Liver (tissue), 9 donors: Measurements from ENCODE around the gene AXDND1. TPM values are rescaled to one million over a fixed set of nuclear protein-coding genes. Genes with fewer than 3 reads are reported as not detected.

Source experiments
- DNase-seq: peaks from one replicate; pipeline ENCODE4 v3.0.0-alpha.2; 2017; ENCODE audit warnings: low spot score
- H3K27ac ChIP-seq, 2 donors: one replicate each; pipeline ENCODE4 v1.7.0; 2013; ENCODE audit warnings: inconsistent platforms in 2 of 2, low read length in 2 of 2, control low read depth in 1 of 2, low read depth in 1 of 2, mild to moderate bottlenecking in 1 of 2
- H3K27me3 ChIP-seq, 4 donors: one replicate each; pipeline versions ENCODE4 v1.6.1 to v1.7.0; 2013; ENCODE audit warnings: low read length in 3 of 4, inconsistent platforms in 1 of 4, mild to moderate bottlenecking in 1 of 4, moderate library complexity in 1 of 4; ENCODE audit not compliant: control insufficient read depth in 4 of 4, insufficient read depth in 4 of 4
- H3K36me3 ChIP-seq, 4 donors: one replicate each; pipeline versions ENCODE4 v1.6.1 to v1.7.0; 2013; ENCODE audit warnings: low read length in 3 of 4, mild to moderate bottlenecking in 3 of 4, low read depth in 1 of 4, moderate library complexity in 1 of 4; ENCODE audit not compliant: control insufficient read depth in 4 of 4, insufficient read depth in 3 of 4
- H3K4me1 ChIP-seq, 4 donors: one replicate each; pipeline versions ENCODE4 v1.6.1 to v1.7.0; 2013; ENCODE audit warnings: low read length in 3 of 4, mild to moderate bottlenecking in 3 of 4, moderate library complexity in 1 of 4; ENCODE audit not compliant: control insufficient read depth in 4 of 4, insufficient read depth in 4 of 4
- H3K4me3 ChIP-seq, 3 donors: one replicate each; pipeline versions ENCODE4 v1.6.1 to v1.7.0; 2013; ENCODE audit warnings: low read length in 3 of 3, control low read depth in 1 of 3, low read depth in 1 of 3, mild to moderate bottlenecking in 1 of 3
- H3K9ac ChIP-seq, 2 donors: one replicate each; pipeline ENCODE4 v1.7.0; 2013; ENCODE audit warnings: low read length in 2 of 2, mild to moderate bottlenecking in 2 of 2, moderate library complexity in 2 of 2, control low read depth in 1 of 2, low read depth in 1 of 2
- H3K9me3 ChIP-seq, 4 donors: one replicate each; pipeline versions ENCODE4 v1.6.1 to v1.7.0; 2013; ENCODE audit warnings: low read length in 3 of 4; ENCODE audit not compliant: control insufficient read depth in 4 of 4
- FOXA1 ChIP-seq: IDR thresholded peaks from 2 replicates; pipeline ENCODE4 v1.6.1; 2016; ENCODE audit warnings: antibody characterized with exemption
- FOXA2 ChIP-seq: IDR thresholded peaks from 2 replicates; pipeline ENCODE4 v1.6.1; 2016; ENCODE audit warnings: antibody characterized with exemption
- GABPA ChIP-seq, 2 donors: IDR thresholded peaks in 1 of 2; conservative IDR thresholded peaks in 1 of 2; 2 replicates each; pipeline ENCODE4 v1.6.1; 2016; ENCODE audit warnings: antibody characterized with exemption in 2 of 2, mild to moderate bottlenecking in 1 of 2, moderate library complexity in 1 of 2
- HNF4A ChIP-seq, 2 donors: conservative IDR thresholded peaks; 2 replicates each; pipeline ENCODE4 v1.6.1; 2016; ENCODE audit warnings: antibody characterized with exemption in 2 of 2, mild to moderate bottlenecking in 2 of 2
- HNF4G ChIP-seq: IDR thresholded peaks from 2 replicates; pipeline ENCODE4 v1.6.1; 2016; ENCODE audit warnings: antibody characterized with exemption
- JUND ChIP-seq, 2 donors: IDR thresholded peaks; 2 replicates each; pipeline ENCODE4 v1.6.1; 2016; ENCODE audit warnings: antibody characterized with exemption in 2 of 2
- NR2F2 ChIP-seq: IDR thresholded peaks from 2 replicates; pipeline ENCODE4 v1.6.1; 2016; ENCODE audit warnings: antibody characterized with exemption
- RAD21 ChIP-seq, 2 donors: IDR thresholded peaks; 2 replicates each; pipeline ENCODE4 v1.6.1; 2016; ENCODE audit warnings: antibody characterized with exemption in 2 of 2, mild to moderate bottlenecking in 2 of 2
- RXRA ChIP-seq, 2 donors: IDR thresholded peaks; 2 replicates each; pipeline ENCODE4 v1.6.1; 2017 to 2018; ENCODE audit warnings: antibody characterized with exemption in 2 of 2, mild to moderate bottlenecking in 1 of 2
- TAF1 ChIP-seq: conservative IDR thresholded peaks from 2 replicates; pipeline ENCODE4 v1.6.1; 2016; ENCODE audit warnings: antibody characterized with exemption, mild to moderate bottlenecking
- YY1 ChIP-seq: IDR thresholded peaks from 2 replicates; pipeline ENCODE4 v1.6.1; 2016; ENCODE audit warnings: antibody characterized with exemption, mild to moderate bottlenecking
- WGBS: extraction: QIAGEN DNeasy Blood & Tissue Kit; methylation state at CpG from one replicate; pipeline ENCODE4 v1.1.7; 2013; 5-methylcytosine and 5-hydroxymethylcytosine counted together
- polyA plus RNA-seq, 2 donors: library from polyadenylated mRNA; stranded (reverse) in 1 of 2; unstranded in 1 of 2; fragments of 200-250 nt in 1 of 2; fragments of >200 nt in 1 of 2; fragmentation: Nextera tagmentation in 1 of 2; extraction: Ambion mirVana in 1 of 2; gene quantifications; one replicate each; pipeline versions ENCODE4 v1.2.1 to v1.2.3, GENCODE V29; 2013 to 2015
- total RNA-seq, 2 donors: library from RNA; depleted of rRNA; stranded (reverse); fragments of >200 nt; gene quantifications; one replicate each; pipeline ENCODE4 v1.2.3, GENCODE V29; 2014
- TF ChIP-seq, protein P1 (sequence below): IDR thresholded peaks from 2 replicates; pipeline ENCODE4 v1.6.1; 2016; ENCODE audit warnings: antibody characterized with exemption
- TF ChIP-seq, protein P2 (sequence below): IDR thresholded peaks from 2 replicates; pipeline ENCODE4 v1.6.1; 2016; ENCODE audit warnings: antibody characterized with exemption
- TF ChIP-seq, protein P3 (sequence below): IDR thresholded peaks from 2 replicates; pipeline ENCODE4 v1.6.1; 2016; ENCODE audit warnings: antibody characterized with exemption
- TF ChIP-seq, protein P4 (sequence below): fragments of 150-350 bp; IDR thresholded peaks from 2 replicates; pipeline ENCODE4 v1.5.1; 2017; ENCODE audit warnings: improper control_type of control experiment, low read depth, low read length; ENCODE audit not compliant: missing input control
- TF ChIP-seq, protein P5 (sequence below): IDR thresholded peaks from 2 replicates; pipeline ENCODE4 v1.6.1; 2016; ENCODE audit warnings: antibody characterized with exemption, mild to moderate bottlenecking
- donor health status: healthy.
- donor health status: healthy.
- donor health status: healthy.
- donor health status: healthy.
- donor health status: healthy.

The AXDND1 gene
- total and polyA plus RNA-seq, 4 donors: 0.25 TPM; not detected in 3

DNA sequence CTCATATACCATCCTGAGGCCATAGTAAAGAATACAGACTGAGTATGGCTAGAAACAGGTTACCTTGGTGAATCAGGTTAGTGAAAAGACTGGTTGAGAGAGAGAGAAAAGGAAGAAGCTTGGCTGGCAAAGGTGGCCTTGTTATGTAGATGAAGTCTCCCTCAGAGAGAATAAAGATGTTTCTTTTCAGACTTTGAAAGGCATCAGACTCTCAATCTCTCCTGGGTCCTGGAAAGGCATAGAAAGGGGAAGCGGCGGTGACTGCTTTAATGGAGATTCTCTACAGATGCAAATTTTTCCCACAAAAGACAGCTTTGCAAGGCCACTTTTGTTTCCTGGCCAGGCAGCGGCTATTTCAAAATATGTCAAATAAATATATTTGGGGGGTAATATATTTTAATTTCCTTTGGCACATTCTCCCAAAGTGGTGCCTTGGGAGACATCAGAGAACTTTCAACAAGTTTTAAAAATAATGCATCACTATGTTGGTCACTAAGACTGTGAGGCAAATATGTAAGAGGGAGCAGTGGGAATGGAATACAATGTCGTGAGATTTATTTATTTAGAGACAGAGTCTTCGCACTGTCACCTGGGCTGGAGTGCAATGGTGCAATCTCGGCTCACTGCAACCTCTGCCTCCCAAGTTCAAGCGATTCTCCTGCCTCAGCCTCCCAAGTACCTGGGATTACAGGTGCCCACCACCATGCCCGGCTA, 163.9 kb downstream of the AXDND1 start:
- TF ChIP-seq, protein P1, sequence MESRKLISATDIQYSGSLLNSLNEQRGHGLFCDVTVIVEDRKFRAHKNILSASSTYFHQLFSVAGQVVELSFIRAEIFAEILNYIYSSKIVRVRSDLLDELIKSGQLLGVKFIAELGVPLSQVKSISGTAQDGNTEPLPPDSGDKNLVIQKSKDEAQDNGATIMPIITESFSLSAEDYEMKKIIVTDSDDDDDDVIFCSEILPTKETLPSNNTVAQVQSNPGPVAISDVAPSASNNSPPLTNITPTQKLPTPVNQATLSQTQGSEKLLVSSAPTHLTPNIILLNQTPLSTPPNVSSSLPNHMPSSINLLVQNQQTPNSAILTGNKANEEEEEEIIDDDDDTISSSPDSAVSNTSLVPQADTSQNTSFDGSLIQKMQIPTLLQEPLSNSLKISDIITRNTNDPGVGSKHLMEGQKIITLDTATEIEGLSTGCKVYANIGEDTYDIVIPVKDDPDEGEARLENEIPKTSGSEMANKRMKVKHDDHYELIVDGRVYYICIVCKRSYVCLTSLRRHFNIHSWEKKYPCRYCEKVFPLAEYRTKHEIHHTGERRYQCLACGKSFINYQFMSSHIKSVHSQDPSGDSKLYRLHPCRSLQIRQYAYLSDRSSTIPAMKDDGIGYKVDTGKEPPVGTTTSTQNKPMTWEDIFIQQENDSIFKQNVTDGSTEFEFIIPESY: no peak
- TF ChIP-seq TAF1 (no peak), GABPA (IDR thresholded peaks at IDR 0.05 in 1 of 2, conservative IDR thresholded peaks at IDR 0.05 in 1 of 2) (no peak), YY1 (no peak), HNF4A (conservative IDR thresholded peaks at IDR 0.05) (no peak), RXRA (IDR thresholded peaks at IDR 0.05) (no peak), JUND (IDR thresholded peaks at IDR 0.05) (no peak), FOXA1 (no peak), RAD21 (IDR thresholded peaks at IDR 0.05) (no peak)
- TF ChIP-seq, protein P2, sequence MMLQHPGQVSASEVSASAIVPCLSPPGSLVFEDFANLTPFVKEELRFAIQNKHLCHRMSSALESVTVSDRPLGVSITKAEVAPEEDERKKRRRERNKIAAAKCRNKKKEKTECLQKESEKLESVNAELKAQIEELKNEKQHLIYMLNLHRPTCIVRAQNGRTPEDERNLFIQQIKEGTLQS: no peak
- TF ChIP-seq, protein P3, sequence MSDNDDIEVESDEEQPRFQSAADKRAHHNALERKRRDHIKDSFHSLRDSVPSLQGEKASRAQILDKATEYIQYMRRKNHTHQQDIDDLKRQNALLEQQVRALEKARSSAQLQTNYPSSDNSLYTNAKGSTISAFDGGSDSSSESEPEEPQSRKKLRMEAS: no peak
- 85% methylated on average over 8 of the region's 8 CpGs for WGBS
- no peak overlapping the region for H3K4me3 ChIP-seq
- no peak overlapping the region for H3K27ac ChIP-seq
- no peak overlapping the region for H3K9ac ChIP-seq
- no peak for DNase-seq
- no peaks in the 10 kb centered on the region for H3K9me3 ChIP-seq
- no peaks in the 10 kb centered on the region for H3K36me3 ChIP-seq
- no peaks in the 10 kb centered on the region for H3K27me3 ChIP-seq
- no peaks in the 10 kb centered on the region for H3K4me1 ChIP-seq

DNA sequence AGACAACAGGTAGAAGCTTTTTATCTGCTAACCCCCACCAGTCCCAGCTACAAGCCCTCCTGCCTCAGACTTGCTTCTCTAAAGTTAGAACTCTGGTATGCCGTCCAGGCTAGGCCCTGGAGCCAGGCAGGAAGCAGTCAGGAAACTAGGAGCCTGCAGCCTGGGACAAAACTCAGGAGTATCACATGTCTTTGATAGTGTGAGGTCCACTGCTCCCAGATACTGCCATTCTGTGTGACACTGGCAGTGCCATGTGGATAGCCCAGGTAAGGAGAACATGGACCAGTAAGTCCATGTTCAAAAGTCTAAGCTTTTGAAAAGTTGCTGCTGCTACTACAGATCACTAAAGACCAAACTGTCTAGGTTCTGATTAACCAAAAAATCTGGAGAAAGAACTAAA, 164.6 kb downstream of the AXDND1 start:
- WGBS: 57% methylated on average over 1 of the region's 1 CpG
- DNase-seq: no peak

More for the DNA sequence above, 164.6 kb downstream of the AXDND1 start:
- no peaks in the 10 kb centered on the region for H3K9me3 ChIP-seq
- H3K27ac ChIP-seq: no peak overlapping the region
- no peak overlapping the region for H3K9ac ChIP-seq
- H3K4me1 ChIP-seq: no peaks in the 10 kb centered on the region
- no peak overlapping the region for H3K4me3 ChIP-seq
- TF ChIP-seq, protein P1: no peak
- TF ChIP-seq RAD21 (IDR thresholded peaks at IDR 0.05) (no peak), NR2F2 (no peak), FOXA2 (no peak), HNF4G (no peak), JUND (IDR thresholded peaks at IDR 0.05) (no peak), HNF4A (conservative IDR thresholded peaks at IDR 0.05) (no peak), RXRA (IDR thresholded peaks at IDR 0.05) (no peak), TAF1 (no peak)
- TF ChIP-seq, protein P3: no peak
- TF ChIP-seq, protein P4, sequence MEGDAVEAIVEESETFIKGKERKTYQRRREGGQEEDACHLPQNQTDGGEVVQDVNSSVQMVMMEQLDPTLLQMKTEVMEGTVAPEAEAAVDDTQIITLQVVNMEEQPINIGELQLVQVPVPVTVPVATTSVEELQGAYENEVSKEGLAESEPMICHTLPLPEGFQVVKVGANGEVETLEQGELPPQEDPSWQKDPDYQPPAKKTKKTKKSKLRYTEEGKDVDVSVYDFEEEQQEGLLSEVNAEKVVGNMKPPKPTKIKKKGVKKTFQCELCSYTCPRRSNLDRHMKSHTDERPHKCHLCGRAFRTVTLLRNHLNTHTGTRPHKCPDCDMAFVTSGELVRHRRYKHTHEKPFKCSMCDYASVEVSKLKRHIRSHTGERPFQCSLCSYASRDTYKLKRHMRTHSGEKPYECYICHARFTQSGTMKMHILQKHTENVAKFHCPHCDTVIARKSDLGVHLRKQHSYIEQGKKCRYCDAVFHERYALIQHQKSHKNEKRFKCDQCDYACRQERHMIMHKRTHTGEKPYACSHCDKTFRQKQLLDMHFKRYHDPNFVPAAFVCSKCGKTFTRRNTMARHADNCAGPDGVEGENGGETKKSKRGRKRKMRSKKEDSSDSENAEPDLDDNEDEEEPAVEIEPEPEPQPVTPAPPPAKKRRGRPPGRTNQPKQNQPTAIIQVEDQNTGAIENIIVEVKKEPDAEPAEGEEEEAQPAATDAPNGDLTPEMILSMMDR: no peak
- TF ChIP-seq, protein P2: no peak
- TF ChIP-seq, protein P5, sequence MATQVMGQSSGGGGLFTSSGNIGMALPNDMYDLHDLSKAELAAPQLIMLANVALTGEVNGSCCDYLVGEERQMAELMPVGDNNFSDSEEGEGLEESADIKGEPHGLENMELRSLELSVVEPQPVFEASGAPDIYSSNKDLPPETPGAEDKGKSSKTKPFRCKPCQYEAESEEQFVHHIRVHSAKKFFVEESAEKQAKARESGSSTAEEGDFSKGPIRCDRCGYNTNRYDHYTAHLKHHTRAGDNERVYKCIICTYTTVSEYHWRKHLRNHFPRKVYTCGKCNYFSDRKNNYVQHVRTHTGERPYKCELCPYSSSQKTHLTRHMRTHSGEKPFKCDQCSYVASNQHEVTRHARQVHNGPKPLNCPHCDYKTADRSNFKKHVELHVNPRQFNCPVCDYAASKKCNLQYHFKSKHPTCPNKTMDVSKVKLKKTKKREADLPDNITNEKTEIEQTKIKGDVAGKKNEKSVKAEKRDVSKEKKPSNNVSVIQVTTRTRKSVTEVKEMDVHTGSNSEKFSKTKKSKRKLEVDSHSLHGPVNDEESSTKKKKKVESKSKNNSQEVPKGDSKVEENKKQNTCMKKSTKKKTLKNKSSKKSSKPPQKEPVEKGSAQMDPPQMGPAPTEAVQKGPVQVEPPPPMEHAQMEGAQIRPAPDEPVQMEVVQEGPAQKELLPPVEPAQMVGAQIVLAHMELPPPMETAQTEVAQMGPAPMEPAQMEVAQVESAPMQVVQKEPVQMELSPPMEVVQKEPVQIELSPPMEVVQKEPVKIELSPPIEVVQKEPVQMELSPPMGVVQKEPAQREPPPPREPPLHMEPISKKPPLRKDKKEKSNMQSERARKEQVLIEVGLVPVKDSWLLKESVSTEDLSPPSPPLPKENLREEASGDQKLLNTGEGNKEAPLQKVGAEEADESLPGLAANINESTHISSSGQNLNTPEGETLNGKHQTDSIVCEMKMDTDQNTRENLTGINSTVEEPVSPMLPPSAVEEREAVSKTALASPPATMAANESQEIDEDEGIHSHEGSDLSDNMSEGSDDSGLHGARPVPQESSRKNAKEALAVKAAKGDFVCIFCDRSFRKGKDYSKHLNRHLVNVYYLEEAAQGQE: no peak
- no peaks in the 10 kb centered on the region for H3K27me3 ChIP-seq
- H3K36me3 ChIP-seq: no peaks in the 10 kb centered on the region
